ENCODE measurements around the gene NRIP1.

NRIP1 gene

DNA sequence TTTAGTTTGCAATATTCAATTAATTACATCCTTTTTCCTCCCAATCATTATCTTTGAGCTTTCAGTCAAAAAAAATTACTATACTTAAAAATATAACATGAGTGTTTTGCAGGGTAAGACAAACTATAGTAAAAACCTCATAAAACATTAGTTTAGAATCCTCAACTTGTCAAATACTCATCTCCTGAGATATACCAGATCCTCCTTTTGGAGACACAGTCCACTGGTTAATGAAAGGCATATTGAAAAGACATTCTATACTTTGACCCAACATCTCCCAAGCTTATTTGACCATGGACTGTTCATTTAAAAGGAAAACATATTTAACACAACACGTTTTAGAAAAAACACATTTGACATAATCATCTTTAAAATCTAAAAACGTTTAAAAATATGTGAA, 52.8 kb downstream of the NRIP1 start:
- H3K27me3 ChIP-seq (replicated peaks in 2 of 5; ENCODE audit: control insufficient read depth in 4 of 5, insufficient read depth in 5 of 5, low read length in 4 of 5): no peaks in the 10 kb centered on the region
- H3K4me3 ChIP-seq (ENCODE audit: control insufficient read depth in 1 of 7, extremely low read depth in 1 of 7, insufficient read depth in 4 of 7, low read depth in 2 of 7, low read length in 6 of 7): no peak overlapping the region
- DNase-seq: no peak
- WGBS (ENCODE audit: insufficient coverage): no CpG with 5 or more reads among the region's 2 CpGs
- H3K9me3 ChIP-seq (ENCODE audit: control extremely low read depth in 1 of 5, control insufficient read depth in 4 of 5, insufficient read depth in 2 of 5, low read depth in 1 of 5, low read length in 4 of 5): no peaks in the 10 kb centered on the region
- no peak overlapping the region for H3K27ac ChIP-seq (ENCODE audit: insufficient read depth in 1 of 2, low read depth in 1 of 2, low read length in 2 of 2, poor library complexity in 1 of 2, severe bottlenecking in 2 of 2)
- H3K36me3 ChIP-seq (ENCODE audit: control insufficient read depth in 4 of 4, insufficient read depth in 4 of 4, low read length in 3 of 4): peaks cover 13 to 58% (median 29%) of the 10 kb centered on the region in 4 experiments
- peaks cover 0 to 17% (median 4%) of the 10 kb centered on the region in 4 experiments for H3K4me1 ChIP-seq (ENCODE audit: control extremely low read depth in 1 of 4, control insufficient read depth in 4 of 4, insufficient read depth in 4 of 4, low read length in 3 of 4)
- ChIA-PET CTCF (interaction anchor here (0.6 to 1.3 kb wide), 3 partner anchors 14 to 16 kb away, joined by 3 read pairs; no protein-coding TSS in a partner anchor), POLR2A (interaction anchor here (0.7 kb wide), 1 partner anchor 14 kb away, joined by 3 read pairs; no protein-coding TSS in a partner anchor)

DNA sequence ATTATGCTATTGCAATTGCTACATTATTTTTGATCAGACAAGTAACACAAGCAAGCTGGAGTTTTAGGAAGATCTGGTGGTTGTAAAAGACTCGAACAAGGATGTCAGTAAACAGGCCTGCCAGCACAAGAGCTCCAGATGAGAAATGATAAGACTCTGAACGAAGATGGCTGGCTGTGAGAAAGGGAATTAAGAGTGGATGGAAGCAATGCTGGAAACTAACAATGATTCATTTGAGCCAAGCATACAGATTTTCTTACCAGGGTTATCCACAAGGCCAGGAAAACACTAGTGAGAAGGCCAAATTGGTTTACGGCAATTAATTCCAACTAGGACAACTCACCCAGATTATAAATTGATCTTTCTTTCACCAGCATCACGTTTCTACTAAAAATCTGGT, 54.2 kb downstream of the NRIP1 start:
- Histone ChIP-seq H3K4me3 (ENCODE audit: control insufficient read depth in 1 of 7, extremely low read depth in 1 of 7, insufficient read depth in 4 of 7, low read depth in 2 of 7, low read length in 6 of 7) (no peak overlapping the region), H3K36me3 (ENCODE audit: control insufficient read depth in 4 of 4, insufficient read depth in 4 of 4, low read length in 3 of 4) (peaks cover 15 to 62% (median 33%) of the 10 kb centered on the region in 4 experiments), H3K27me3 (replicated peaks in 2 of 5; ENCODE audit: control insufficient read depth in 4 of 5, insufficient read depth in 5 of 5, low read length in 4 of 5) (no peaks in the 10 kb centered on the region), H3K9me3 (ENCODE audit: control extremely low read depth in 1 of 5, control insufficient read depth in 4 of 5, insufficient read depth in 2 of 5, low read depth in 1 of 5, low read length in 4 of 5) (no peaks in the 10 kb centered on the region), H3K27ac (ENCODE audit: insufficient read depth in 1 of 2, low read depth in 1 of 2, low read length in 2 of 2, poor library complexity in 1 of 2, severe bottlenecking in 2 of 2) (peak overlapping the region in 1 of 2 experiments; percentile 18), H3K4me1 (ENCODE audit: control extremely low read depth in 1 of 4, control insufficient read depth in 4 of 4, insufficient read depth in 4 of 4, low read length in 3 of 4) (peaks cover 4 to 31% (median 11%) of the 10 kb centered on the region in 4 experiments)
- no peak for DNase-seq
- 49% methylated on average over 2 of the region's 4 CpGs for WGBS (ENCODE audit: insufficient coverage)
- ChIA-PET CTCF (interaction anchor here (0.7 to 1.3 kb wide), 3 partner anchors 14 to 116 kb away, joined by 3 read pairs; no protein-coding TSS in a partner anchor), POLR2A (no interaction called here)

GRCh38 chr21:15009837-15010363, 54.9 kb downstream of the NRIP1 start:
- H3K4me3 ChIP-seq (ENCODE audit: control insufficient read depth in 1 of 7, extremely low read depth in 1 of 7, insufficient read depth in 4 of 7, low read depth in 2 of 7, low read length in 6 of 7): no peak overlapping the region
- H3K36me3 ChIP-seq (ENCODE audit: control insufficient read depth in 4 of 4, insufficient read depth in 4 of 4, low read length in 3 of 4): peaks cover 15 to 67% (median 35%) of the 10 kb centered on the region in 4 experiments
- no peak for DNase-seq
- no peaks in the 10 kb centered on the region for H3K9me3 ChIP-seq (ENCODE audit: control extremely low read depth in 1 of 5, control insufficient read depth in 4 of 5, insufficient read depth in 2 of 5, low read depth in 1 of 5, low read length in 4 of 5)
- no CpG with 5 or more reads among the region's 3 CpGs for WGBS (ENCODE audit: insufficient coverage)
- H3K27ac ChIP-seq (ENCODE audit: insufficient read depth in 1 of 2, low read depth in 1 of 2, low read length in 2 of 2, poor library complexity in 1 of 2, severe bottlenecking in 2 of 2): peak overlapping the region in 1 of 2 experiments; percentile 18
- H3K27me3 ChIP-seq (replicated peaks in 2 of 5; ENCODE audit: control insufficient read depth in 4 of 5, insufficient read depth in 5 of 5, low read length in 4 of 5): no peaks in the 10 kb centered on the region
- H3K4me1 ChIP-seq (ENCODE audit: control extremely low read depth in 1 of 4, control insufficient read depth in 4 of 4, insufficient read depth in 4 of 4, low read length in 3 of 4): peaks cover 6 to 36% (median 14%) of the 10 kb centered on the region in 4 experiments
- ChIA-PET CTCF (interaction anchor here (1.2 to 1.7 kb wide), 3 partner anchors 15 to 473 kb away, joined by 3 to 4 read pairs (median 4); no protein-coding TSS in a partner anchor), POLR2A (no interaction called here)

- no peak overlapping the region for H3K27ac ChIP-seq (ENCODE audit: insufficient read depth in 1 of 2, low read depth in 1 of 2, low read length in 2 of 2, poor library complexity in 1 of 2, severe bottlenecking in 2 of 2)
- H3K4me1 ChIP-seq (ENCODE audit: control extremely low read depth in 1 of 4, control insufficient read depth in 4 of 4, insufficient read depth in 4 of 4, low read length in 3 of 4): peaks cover 6 to 45% (median 18%) of the 10 kb centered on the region in 4 experiments
- no peak overlapping the region for H3K4me3 ChIP-seq (ENCODE audit: control insufficient read depth in 1 of 7, extremely low read depth in 1 of 7, insufficient read depth in 4 of 7, low read depth in 2 of 7, low read length in 6 of 7)
- no peaks in the 10 kb centered on the region for H3K27me3 ChIP-seq (replicated peaks in 2 of 5; ENCODE audit: control insufficient read depth in 4 of 5, insufficient read depth in 5 of 5, low read length in 4 of 5)
- ChIA-PET CTCF (interaction anchor here (1.4 kb wide), 1 partner anchor 29 kb away, joined by 3 read pairs; no protein-coding TSS in a partner anchor), POLR2A (interaction anchor here (0.8 kb wide), 1 partner anchor 50 kb away, joined by 4 read pairs; no protein-coding TSS in a partner anchor)
- WGBS (ENCODE audit: insufficient coverage): 96% methylated on average over 8 of the region's 11 CpGs
- no peak for DNase-seq
- no peaks in the 10 kb centered on the region for H3K9me3 ChIP-seq (ENCODE audit: control extremely low read depth in 1 of 5, control insufficient read depth in 4 of 5, insufficient read depth in 2 of 5, low read depth in 1 of 5, low read length in 4 of 5)
- peaks cover 15 to 67% (median 34%) of the 10 kb centered on the region in 4 experiments for H3K36me3 ChIP-seq (ENCODE audit: control insufficient read depth in 4 of 4, insufficient read depth in 4 of 4, low read length in 3 of 4)
Measured at GRCh38 chr21:15007716-15008296, 57.0 kb downstream of the NRIP1 start.

DNA sequence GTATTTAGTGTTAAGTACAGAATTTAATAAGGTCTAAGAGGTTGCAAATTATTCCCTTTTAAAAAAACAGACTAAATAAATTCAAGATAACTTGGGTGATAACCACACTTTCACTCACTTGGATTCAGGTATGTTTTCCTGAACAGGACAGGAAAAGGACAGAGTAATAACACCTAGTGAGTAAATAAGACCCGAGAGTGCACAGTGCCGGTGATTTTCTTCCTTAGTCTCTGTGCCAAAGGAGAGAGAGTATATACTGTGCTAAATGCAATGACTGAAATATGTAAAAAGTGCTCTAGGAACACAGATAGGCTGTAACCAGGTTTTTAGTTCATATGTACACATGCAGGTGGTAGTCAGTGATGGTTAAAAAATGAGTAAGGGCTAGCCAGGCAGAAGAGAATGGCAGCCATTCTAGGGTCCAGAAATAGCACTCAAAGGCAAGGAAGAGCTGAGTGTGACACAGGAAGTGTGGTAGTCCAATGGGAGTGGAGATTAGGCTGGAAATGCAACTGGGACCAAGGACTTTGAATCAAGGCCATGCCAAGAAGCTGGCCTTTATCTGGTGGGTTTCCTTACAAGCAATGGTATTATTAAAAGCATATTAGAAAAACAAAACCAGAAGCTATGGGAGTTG, 58.1 kb downstream of the NRIP1 start:
- DNase-seq: no peak
- Histone ChIP-seq H3K4me1 (ENCODE audit: control extremely low read depth in 1 of 4, control insufficient read depth in 4 of 4, insufficient read depth in 4 of 4, low read length in 3 of 4) (peaks cover 6 to 56% (median 21%) of the 10 kb centered on the region in 4 experiments), H3K9me3 (ENCODE audit: control extremely low read depth in 1 of 5, control insufficient read depth in 4 of 5, insufficient read depth in 2 of 5, low read depth in 1 of 5, low read length in 4 of 5) (no peaks in the 10 kb centered on the region), H3K27me3 (replicated peaks in 2 of 5; ENCODE audit: control insufficient read depth in 4 of 5, insufficient read depth in 5 of 5, low read length in 4 of 5) (no peaks in the 10 kb centered on the region), H3K36me3 (ENCODE audit: control insufficient read depth in 4 of 4, insufficient read depth in 4 of 4, low read length in 3 of 4) (peaks cover 15 to 75% (median 36%) of the 10 kb centered on the region in 4 experiments), H3K4me3 (ENCODE audit: control insufficient read depth in 1 of 7, extremely low read depth in 1 of 7, insufficient read depth in 4 of 7, low read depth in 2 of 7, low read length in 6 of 7) (peak overlapping the region in 1 of 7 experiments; percentile 13), H3K27ac (ENCODE audit: insufficient read depth in 1 of 2, low read depth in 1 of 2, low read length in 2 of 2, poor library complexity in 1 of 2, severe bottlenecking in 2 of 2) (peak overlapping the region in 1 of 2 experiments; percentile 8)
- whole genome bisulfite sequencing (ENCODE audit: insufficient coverage): 72% methylated on average over 2 of the region's 2 CpGs
- ChIA-PET POLR2A (no interaction called here), CTCF (interaction anchor here (1.2 to 1.4 kb wide), 3 partner anchors 15 to 28 kb away, joined by 3 read pairs; no protein-coding TSS in a partner anchor)

- ChIA-PET CTCF (interaction anchor here (0.8 to 1.5 kb wide), 5 partner anchors 10 to 548 kb away, joined by 3 to 4 read pairs (median 3); no protein-coding TSS in a partner anchor), POLR2A (no interaction called here)
- no peaks in the 10 kb centered on the region for H3K9me3 ChIP-seq (ENCODE audit: control extremely low read depth in 1 of 5, control insufficient read depth in 4 of 5, insufficient read depth in 2 of 5, low read depth in 1 of 5, low read length in 4 of 5)
- H3K4me3 ChIP-seq (ENCODE audit: control insufficient read depth in 1 of 7, extremely low read depth in 1 of 7, insufficient read depth in 4 of 7, low read depth in 2 of 7, low read length in 6 of 7): peak overlapping the region in 2 of 7 experiments; percentile 0 to 54
- H3K4me1 ChIP-seq (ENCODE audit: control extremely low read depth in 1 of 4, control insufficient read depth in 4 of 4, insufficient read depth in 4 of 4, low read length in 3 of 4): peaks cover 6 to 61% (median 22%) of the 10 kb centered on the region in 4 experiments
- H3K27ac ChIP-seq (ENCODE audit: insufficient read depth in 1 of 2, low read depth in 1 of 2, low read length in 2 of 2, poor library complexity in 1 of 2, severe bottlenecking in 2 of 2): no peak overlapping the region
- 45% methylated on average over 6 of the region's 6 CpGs for WGBS (ENCODE audit: insufficient coverage)
- H3K27me3 ChIP-seq (replicated peaks in 2 of 5; ENCODE audit: control insufficient read depth in 4 of 5, insufficient read depth in 5 of 5, low read length in 4 of 5): no peaks in the 10 kb centered on the region
- peaks cover 15 to 69% (median 31%) of the 10 kb centered on the region in 4 experiments for H3K36me3 ChIP-seq (ENCODE audit: control insufficient read depth in 4 of 4, insufficient read depth in 4 of 4, low read length in 3 of 4)
- DNase-seq: no peak
Measured at GRCh38 chr21:15005391-15005790, 59.4 kb downstream of the NRIP1 start.
